Astrocyte (in vitro differentiated cells and primary cell): ENCODE data around the gene DGAT2.

Experiments
- EZH2 ChIP-seq: IDR thresholded peaks from 2 replicates; pipeline ENCODE4 v1.6.1; 2012; ENCODE audit warnings: mild to moderate bottlenecking, low read length, inconsistent platforms; ENCODE audit not compliant: insufficient read depth
- TF ChIP-seq, protein P1 (sequence below): IDR thresholded peaks from 2 replicates; pipeline ENCODE4 v1.5.1; 2011; ENCODE audit warnings: low read depth, mild to moderate bottlenecking, inconsistent platforms, low read length, moderate library complexity; ENCODE audit not compliant: insufficient read depth

DNA sequence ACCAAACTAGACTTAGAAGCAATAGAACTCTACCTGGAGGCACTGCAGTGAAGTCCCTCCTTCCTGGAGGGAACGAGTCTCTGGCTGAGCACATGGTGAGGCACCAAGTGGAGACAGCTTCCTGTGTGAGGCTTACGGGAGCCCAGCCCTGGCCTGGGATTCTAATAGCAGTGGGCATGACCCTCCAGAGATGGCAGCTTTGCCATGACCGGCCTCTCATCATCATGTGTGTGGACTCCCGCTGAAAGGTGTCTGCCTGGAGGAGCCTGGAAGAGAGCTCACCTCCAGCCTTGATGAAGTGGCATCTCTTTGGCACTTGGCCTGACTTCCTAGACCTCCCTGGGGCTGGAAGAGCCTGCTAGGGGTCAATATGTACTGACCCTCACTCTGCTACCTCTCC lies 8.0 kb downstream of the DGAT2 start:
- TF ChIP-seq EZH2: no peak
- TF ChIP-seq, protein P1, sequence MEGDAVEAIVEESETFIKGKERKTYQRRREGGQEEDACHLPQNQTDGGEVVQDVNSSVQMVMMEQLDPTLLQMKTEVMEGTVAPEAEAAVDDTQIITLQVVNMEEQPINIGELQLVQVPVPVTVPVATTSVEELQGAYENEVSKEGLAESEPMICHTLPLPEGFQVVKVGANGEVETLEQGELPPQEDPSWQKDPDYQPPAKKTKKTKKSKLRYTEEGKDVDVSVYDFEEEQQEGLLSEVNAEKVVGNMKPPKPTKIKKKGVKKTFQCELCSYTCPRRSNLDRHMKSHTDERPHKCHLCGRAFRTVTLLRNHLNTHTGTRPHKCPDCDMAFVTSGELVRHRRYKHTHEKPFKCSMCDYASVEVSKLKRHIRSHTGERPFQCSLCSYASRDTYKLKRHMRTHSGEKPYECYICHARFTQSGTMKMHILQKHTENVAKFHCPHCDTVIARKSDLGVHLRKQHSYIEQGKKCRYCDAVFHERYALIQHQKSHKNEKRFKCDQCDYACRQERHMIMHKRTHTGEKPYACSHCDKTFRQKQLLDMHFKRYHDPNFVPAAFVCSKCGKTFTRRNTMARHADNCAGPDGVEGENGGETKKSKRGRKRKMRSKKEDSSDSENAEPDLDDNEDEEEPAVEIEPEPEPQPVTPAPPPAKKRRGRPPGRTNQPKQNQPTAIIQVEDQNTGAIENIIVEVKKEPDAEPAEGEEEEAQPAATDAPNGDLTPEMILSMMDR: no peak
